SIG-M5 treated with dmso at 0.1 percent for 504 hours (cell line): ENCODE data around the gene GGTLC1.

Experiments
- DNase-seq: peaks from one replicate; lab custom pipeline; 2025; ENCODE audit not compliant: unreplicated experiment; lab: John Stamatoyannopoulos, UW

Gene GGTLC1

GRCh38 chr20:23966927-23967615 is 21.5 kb downstream of the GGTLC1 start:
- DNase-seq: no peak

DNA sequence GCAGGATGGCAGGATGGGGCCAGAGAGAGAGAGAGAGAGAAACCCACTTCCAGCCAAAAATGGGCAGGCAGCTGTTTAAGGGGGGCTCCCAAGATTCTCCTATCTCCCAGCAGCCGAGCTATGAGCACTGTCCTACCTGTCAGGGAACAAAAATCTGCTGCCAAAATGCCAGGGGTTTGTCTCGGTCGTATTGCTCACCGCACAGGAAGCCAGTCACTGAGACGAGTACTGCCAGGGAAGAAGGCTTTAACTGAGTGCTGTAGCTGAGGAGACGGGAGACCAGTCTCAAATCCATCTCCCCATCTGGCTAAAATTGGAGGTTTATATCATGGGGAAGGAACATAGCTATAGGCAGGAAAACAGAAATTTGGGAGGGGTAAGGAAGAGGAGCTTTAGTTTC is 22.3 kb downstream of the GGTLC1 start:
- DNase-seq: no peak

GRCh38 chr20:23963941-23964340 is 24.6 kb downstream of the GGTLC1 start:
- no peak for DNase-seq

DNA sequence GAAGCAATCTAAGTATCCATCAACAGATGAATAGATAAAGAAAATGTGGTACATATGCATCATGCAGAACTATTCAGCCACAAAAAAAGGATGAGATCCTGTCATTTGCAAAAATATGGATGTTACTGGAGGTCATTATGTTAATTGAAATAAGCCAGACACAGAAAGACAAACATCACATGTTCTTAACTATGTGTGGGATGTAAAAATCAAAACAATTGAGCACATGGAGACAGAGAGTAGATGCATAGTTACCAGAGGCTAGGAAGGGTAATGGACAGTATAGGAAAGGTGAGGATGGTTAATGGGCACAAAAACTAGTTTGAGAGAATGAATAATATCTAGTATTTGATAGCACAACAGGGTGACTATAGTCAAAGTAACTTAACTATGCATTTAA is 26.3 kb downstream of the GGTLC1 start:
- no peak for DNase-seq

GRCh38 chr20:23959054-23959453 is 29.5 kb downstream of the GGTLC1 start:
- DNase-seq: no peak

DNA sequence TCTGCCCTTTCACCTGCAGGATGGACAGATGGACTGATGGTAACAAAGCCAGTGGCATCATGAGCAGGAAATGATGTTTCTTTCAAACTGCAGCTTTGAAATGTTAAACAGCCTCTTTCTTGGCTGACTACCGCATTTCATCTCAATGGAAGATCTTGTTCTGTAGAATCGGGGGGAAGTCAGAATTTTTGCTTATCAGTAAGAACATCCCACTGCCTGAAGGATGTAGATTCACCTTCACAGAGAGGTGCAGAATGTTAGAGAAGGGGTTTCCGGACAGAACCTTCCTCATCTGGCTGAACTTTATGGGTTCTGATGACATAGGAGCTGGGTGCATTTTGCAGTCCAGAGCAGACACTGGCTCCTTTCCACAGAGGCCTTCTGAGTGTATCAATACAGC is 32.7 kb downstream of the GGTLC1 start:
- no peak for DNase-seq

DNA sequence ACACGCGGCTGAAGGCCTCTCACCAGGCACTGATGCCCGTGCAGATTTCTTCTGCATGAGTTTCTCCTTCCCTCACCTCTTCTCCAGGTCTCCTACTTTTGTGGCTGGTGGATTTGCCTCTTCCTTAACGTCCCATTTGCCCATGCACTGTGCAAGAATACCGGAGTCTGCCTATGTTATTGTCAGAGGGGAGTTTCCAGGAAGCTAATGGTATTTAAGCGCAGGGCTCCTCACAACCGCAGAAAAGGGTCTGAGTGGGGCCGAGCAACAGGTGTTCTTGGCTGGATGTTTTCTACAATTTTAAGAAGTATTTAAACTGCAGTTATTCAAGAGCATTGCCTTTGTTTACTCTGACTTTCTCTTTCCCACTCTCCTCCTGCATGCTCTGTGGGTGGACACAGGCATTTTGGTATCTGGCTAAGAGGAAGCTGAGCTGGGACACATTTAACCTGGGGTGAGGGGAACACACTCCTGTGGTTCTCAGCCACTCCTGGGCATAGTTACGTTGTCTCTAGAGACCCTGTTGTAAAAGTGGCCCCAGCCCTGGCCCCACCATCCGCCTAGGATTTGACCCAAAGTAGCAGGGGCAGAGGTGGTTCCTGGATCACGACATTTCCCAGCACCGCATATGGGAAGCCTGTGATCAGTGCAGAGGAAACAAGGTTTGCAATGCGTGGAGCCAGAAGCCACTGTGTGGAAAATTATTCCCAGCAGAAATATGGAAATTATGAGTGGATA is 34.4 kb downstream of the GGTLC1 start:
- DNase-seq: no peak

DNA sequence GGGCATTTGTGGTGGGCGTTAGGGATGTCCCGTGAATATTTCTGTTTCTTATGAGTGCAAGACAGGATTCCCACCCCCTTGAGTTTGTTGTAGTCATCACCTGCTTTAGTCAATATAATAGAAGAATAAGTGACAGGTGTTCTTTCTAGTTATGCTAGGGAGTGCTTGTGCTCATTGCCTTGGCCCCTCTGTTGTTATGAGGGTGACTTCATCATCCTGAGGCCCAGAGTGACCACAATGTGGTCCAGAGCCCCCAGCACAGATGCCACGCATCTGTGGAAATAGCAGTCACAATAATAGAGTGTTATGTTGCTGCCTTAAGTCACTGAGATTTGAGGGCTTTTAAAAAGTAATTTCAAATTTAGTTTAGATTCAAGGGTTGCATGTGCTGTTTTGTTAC is 42.4 kb downstream of the GGTLC1 start:
- no peak for DNase-seq

- no peak for DNase-seq
Observed at GRCh38 chr20:23943304-23943703, 45.3 kb downstream of the GGTLC1 start.

DNA sequence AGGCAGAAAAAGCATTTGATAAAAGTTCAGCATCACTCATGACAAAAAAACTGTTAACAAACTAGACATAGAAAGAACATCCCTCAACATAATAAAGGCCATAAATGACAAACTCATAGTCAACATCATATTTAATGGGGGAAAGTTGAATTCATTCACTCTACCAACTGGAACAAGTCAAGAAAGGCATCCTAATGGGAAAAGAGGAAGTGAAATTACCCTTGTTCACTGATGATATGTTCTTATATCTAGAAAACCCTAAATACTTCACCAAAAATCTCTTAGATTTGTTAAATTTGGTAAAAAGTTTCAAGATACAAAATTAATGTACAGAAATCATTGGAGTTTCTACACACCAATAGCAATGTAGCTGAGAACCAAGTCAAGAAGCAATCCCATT is 48.9 kb downstream of the GGTLC1 start:
- DNase-seq: peak; percentile 19

GRCh38 chr20:23939063-23939462 is 49.5 kb downstream of the GGTLC1 start:
- DNase-seq: no peak

DNA sequence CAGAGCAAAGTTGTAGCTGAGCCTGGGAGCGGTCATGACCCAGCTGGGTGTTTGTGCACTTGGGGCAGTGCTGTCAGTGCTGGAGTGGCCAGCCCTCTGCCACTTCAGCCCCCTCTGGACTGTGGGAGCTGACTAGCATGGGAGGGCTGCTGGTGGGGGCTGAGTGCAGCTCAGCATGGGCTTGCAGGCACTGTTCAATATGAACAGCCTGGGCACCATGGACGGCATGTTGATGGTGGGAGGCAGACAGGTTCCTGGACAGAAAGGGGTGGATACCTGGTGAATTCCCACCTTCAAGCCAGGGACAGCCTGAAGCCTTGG is 50.5 kb downstream of the GGTLC1 start:
- no peak for DNase-seq

DNA sequence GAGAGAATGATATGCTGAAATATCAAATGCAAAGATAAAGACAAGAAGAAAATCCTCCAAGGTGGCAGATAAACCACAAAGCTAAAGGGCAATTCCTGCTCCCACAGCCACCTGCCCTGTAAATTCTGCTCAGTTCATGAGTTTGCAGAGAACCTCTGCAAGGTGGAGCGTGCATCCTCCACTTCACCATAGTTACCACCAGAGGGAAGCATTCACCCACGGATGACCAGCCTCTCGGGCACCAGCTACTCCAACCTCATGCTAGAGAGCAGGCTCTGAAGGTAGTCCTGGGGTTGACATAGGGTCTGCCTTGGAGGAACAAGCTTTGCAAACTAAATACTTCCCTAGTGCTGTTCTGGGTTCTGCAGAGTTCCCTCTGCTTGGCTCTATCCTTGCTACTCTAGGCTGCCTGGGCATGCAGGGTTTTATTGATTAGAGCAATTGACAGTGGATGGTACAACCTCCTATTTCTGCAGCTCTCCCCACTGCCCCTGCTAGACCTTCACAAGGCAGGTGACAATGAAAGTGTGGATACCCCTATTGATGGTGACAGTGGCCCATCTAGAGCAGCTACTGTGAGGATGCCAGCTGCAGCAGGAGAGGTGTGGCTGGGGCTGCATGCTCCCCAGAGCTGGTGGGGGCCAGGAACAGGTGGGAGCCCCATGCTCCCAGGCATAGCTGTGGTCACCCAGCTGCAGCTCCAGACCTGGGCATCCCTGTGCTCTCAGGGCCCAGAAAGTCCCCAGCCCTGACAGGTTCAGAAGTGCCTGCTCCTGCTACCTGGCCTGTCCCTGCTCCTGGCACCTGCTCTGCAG is 51.1 kb downstream of the GGTLC1 start:
- peak; percentile 59 for DNase-seq
